GM18505 (cell line): Measurements from ENCODE around the gene RIMBP2.

Experiments
- ATAC-seq: cut with Tn5 transposase; IDR thresholded peaks from one replicate; pipeline ENCODE4 v1.9.1; 2021; ENCODE audit not compliant: unreplicated experiment
- POLR2A ChIP-seq: IDR thresholded peaks from 4 replicates; pipeline ENCODE4 v1.6.1; 2011; ENCODE audit warnings: borderline replicate concordance; ENCODE audit not compliant: insufficient read depth, insufficient read length; ENCODE audit errors: extremely low read depth

Gene RIMBP2

DNA sequence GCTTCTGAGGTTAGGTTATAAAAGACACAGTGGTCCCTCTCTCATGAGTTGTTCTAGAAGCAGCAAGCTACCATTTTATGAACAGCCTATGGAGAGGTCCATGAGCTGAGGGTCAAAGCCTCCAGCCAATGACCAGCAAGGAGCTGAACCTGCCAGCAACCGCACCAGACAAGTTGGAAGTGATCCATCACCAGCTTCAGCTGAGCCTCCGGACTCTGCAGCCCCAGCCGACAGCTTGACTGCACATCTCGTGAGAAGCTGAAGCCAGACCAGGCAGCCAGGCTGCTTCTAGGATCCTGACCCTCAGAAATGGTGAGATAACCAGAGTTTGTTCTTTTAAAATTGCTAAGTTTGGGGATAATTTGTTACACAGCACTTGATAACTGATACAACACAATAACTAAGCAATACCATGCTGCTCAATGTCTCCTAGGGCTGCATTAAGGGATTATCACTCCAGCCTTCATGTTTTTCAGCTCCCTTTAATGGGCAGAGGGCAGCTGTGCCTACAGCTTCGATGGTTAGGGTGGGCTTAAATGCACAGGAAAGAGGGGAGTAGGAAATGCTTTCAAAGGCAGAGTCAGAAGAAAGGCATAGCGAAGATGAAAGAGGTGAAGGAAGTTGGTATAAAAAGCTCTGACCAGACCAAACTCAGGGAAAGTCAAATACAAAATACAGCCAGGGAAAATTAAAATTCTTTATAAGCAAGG lies 149.5 kb downstream of the RIMBP2 start:
- ATAC-seq, result no peak
- no peak for TF ChIP-seq POLR2A

DNA sequence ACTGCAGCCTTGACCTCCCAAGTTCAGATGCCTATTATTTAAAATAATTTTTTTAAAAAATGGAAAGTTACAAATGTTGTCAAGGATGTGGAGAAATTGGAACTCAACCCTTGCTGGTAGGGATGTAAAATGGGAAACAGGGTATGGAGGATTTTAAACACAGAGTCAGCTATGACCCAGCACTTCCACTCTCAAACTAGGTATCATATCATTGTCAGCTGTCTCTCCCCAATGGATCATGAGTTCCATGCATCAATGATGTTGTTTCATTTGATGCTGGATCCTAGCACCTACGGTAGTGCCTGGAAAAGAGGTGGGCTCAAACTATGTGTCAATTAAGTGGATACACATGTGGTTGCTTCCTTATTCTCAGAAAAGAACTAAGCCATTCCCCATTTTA lies 150.9 kb downstream of the RIMBP2 start:
- TF ChIP-seq POLR2A, result no peak
- no peak for ATAC-seq

GRCh38 chr12:130563323-130563722 lies 152.8 kb downstream of the RIMBP2 start:
- no peak for TF ChIP-seq POLR2A
- no peak for ATAC-seq

DNA sequence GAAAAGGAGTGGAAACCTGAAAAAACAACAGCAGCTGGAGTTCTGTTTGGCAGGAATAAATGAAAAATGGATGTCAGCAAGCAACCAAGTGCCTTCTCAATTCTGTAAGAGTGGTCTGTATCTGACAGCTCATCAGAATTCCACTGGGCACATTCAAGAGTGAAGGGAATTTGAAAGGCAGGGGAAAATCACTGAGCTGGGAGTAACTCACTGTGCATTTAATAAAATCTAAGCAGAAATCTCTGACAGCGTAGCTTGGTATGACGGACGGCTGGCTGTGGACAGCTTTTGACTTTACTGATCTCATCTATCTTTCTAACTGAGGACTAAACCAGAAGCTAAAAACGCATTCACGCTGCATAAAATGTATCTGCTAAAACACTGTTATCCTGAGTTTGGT lies 153.4 kb downstream of the RIMBP2 start:
- ATAC-seq, result no peak
- no peak for TF ChIP-seq POLR2A

GRCh38 chr12:130560321-130560720 lies 155.8 kb downstream of the RIMBP2 start:
- ATAC-seq, result no peak

GRCh38 chr12:130559806-130560205 lies 156.3 kb downstream of the RIMBP2 start:
- ATAC-seq, result no peak
- TF ChIP-seq POLR2A, result no peak

More at GRCh38 chr12:130560321-130560720, 155.8 kb downstream of the RIMBP2 start:
- TF ChIP-seq POLR2A, result no peak

- no peak for TF ChIP-seq POLR2A
- ATAC-seq, result no peak
Measured at GRCh38 chr12:130557886-130558765, 158.0 kb downstream of the RIMBP2 start.

- no peak for ATAC-seq
Measured at GRCh38 chr12:130557201-130557600, 158.9 kb downstream of the RIMBP2 start.

GRCh38 chr12:130556486-130557055 lies 159.5 kb downstream of the RIMBP2 start:
- no peak for TF ChIP-seq POLR2A
- no peak for ATAC-seq

More at GRCh38 chr12:130557201-130557600, 158.9 kb downstream of the RIMBP2 start:
- no peak for TF ChIP-seq POLR2A

DNA sequence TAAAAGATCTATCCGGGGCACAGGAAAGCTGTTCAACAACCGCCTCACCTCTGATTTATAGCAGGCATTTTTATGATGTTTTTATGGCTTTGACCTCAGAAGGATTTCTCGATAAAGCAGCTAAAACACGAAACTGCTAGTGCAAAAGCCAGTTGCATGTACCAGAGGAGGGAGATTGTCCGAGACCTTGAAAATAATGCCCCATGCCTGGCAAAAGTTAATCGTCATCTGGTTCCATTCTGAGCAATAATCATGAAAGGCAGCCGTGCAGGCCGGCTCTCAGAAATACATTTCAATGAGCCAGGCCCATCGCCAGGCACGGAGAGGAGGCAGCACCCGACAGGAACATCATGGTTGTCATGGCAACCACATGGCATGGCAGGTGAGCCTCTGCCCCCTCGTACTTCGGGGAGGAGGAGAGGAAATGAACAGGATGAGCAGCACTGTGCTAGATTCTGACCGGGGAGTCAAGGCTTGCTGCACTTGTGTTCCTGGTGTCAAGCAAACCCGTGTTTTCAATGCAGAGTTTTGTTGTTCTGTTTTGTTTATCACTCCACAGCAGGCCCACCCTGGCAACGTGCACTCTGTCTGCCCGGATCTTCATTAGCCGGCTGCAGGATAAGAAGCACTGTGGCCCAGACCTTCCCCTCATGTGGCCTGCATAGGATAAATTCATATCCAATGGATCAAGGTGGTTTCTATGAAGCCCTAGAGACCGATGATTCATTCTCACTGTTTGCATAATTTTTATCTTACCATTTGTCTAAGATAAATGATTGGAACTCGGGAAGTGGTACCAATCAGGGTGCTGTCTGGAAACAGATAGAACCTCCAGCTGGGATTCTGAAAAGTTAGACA lies 160.2 kb downstream of the RIMBP2 start:
- no peak for TF ChIP-seq POLR2A
- ATAC-seq, result no peak

GRCh38 chr12:130555221-130555620 lies 160.9 kb downstream of the RIMBP2 start:
- TF ChIP-seq POLR2A, result no peak
- ATAC-seq, result no peak

DNA sequence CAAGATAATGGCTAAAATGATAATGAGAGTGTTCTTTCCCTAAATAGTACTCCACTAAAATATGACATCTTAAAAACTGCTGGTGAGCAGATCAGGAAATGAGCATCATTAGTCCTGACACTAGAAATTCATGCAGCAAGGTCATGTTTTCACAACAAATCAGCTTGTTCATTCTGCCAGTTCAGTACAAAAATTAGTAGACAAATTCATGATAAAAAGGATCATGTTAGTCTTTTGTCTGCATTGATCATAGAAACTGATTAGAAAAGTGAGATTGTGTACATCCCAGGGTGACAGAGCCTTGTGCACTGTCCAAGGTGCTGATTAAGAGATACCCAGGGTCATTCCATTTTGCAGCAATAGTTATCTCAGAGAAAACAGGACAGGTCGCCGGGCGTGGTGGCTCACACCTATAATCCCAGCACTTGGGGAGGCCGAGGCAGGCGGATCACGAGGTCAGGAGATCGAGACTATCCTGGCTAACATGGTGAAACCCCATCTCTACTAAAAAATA lies 163.6 kb downstream of the RIMBP2 start:
- no peak for ATAC-seq
- no peak for TF ChIP-seq POLR2A

DNA sequence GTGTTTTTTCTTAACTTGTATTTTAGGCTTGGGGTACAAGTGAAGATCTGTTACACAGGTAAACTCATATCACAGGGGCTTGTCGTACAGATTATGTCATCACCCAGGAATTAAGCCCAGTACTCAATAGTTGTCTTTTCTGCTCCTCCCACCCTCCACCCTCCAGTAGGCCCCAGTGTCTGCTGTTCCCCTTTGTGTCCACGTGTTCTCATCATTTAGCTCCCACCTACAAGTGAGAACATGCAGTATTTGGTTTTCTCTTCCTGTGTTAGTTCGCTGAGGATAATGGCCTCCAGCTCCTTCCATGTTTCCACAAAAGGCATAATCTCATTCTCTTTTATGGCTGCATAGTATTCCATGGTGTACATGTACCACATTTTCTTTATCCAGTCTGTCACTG lies 166.7 kb downstream of the RIMBP2 start:
- ATAC-seq, result no peak
- no peak for TF ChIP-seq POLR2A

GRCh38 chr12:130547480-130548155 lies 168.5 kb downstream of the RIMBP2 start:
- no peak for TF ChIP-seq POLR2A
- ATAC-seq, result no peak
